Anterior cingulate cortex (tissue), 58 donors: ENCODE data around the gene TNKS2.
"Not testable (repeated sequence)": the region's sequence is repeated elsewhere in the genome, so short reads cannot be mapped to it uniquely, and the experiment has no call there.

ENCODE experiments used
- DNase-seq, 58 donors: peaks; one replicate each; lab custom pipeline; 2025; lab: John Stamatoyannopoulos, UW

The TNKS2 gene

GRCh38 chr10:91796331-91797047 is 1.7 kb upstream of the TNKS2 start:
- peak in 9 of 58 donors; percentile 2 to 22 (median 6) for DNase-seq

DNA sequence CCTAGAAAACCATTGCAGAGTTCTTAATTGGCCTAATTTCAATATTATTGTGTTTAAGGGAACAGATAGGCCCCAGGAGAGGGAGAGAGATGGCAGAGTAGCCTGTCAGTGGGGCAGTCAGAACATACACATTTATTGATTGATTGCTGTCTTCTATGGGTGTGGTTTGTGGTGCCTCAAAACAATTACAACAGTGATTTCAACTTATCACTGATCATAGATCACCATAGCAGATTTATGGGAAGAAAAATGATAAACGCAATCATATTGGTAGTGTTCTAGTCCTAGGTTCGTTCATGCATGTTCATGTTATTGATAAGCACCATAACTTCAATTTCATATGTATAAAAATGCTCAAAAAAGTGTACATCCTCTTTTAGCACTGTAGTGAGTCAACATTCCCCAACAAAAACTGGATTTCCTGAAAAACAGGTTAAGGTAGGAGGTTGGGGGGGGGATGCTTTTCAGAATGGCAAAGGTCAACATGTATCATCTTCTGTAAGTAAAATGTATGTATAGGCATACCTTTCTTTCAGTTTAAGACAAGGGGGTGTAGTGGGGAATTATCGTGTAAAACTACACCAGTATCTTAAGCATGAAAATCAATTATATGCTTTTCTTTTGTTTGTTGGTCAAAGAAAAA is 1.1 kb upstream of the TNKS2 start:
- no peak for DNase-seq

DNA sequence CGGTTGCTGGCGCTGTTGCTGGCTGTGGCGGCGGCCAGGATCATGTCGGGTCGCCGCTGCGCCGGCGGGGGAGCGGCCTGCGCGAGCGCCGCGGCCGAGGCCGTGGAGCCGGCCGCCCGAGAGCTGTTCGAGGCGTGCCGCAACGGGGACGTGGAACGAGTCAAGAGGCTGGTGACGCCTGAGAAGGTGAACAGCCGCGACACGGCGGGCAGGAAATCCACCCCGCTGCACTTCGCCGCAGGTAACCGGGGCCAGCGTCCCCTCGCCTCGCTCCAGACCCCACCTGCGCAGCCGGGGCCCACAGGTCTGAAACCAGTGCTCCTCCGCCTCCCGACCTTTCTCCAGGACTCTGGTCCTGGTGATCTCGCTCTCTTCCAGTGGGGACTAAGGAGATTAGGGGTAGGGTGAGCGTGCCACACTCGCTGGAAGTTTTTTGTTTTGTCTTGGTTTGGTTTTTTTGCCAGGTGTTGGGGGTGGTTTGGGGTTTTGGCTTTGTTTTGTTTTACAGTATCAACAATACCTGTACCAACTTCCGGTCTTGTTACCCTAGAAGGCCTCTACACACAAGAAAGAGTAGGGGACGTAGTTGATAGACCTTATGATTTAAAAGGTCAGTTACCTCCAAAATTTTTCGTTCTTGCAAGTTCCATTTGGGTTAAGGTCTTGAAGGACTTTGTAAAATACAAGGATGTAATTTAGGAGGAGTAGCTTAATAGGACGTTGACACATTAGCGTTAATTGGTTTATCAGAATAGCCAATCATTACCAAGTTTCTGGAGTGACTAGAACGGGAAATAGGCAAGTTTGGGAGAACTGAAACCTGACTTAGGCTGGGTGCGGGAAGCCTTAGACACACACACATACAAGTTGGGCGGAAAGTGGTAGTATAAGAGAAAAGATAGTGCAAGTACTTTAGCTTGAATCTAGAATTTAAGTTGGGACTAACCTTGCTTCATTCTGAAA is 704 bp downstream of the TNKS2 start:
- DNase-seq = peak in 16 of 58 donors; percentile 6 to 66 (median 48)

DNA sequence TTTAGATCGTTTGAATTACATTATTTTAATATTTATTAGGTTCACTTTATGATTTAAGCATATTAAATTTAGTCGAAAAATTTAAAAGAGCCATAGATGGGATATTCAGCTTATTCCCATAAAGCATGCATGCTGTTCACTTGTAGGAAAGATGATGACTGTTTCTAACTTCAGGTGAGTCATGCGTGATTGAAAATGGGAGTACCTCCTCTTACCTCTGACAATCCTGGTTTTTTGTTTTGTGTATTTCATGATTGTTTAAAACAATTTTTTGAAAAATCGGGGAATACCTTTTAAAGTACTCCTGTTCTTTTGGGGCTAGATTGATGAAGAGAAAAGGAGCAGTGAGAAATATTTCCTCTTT is 1.4 kb downstream of the TNKS2 start:
- no peak for DNase-seq

DNA sequence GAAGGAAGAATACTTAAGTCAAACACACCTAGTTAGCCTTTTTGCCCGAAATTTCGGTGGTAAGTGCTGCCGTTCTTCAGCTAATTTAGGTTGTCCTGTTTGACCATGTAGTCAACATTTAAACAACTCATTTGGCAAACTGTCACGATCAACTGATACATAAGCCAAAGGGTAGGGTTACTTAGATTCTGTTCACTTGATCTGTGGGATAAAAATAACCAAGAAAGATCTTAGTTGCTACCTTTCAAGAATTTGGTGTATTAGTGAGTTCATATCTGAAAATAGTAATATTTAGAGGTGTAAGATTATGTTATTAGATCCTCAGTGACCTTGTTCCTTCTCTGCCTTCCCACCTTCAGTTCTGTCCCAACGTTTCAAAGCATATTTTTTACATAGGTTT is 2.0 kb downstream of the TNKS2 start:
- no peak for DNase-seq

DNA sequence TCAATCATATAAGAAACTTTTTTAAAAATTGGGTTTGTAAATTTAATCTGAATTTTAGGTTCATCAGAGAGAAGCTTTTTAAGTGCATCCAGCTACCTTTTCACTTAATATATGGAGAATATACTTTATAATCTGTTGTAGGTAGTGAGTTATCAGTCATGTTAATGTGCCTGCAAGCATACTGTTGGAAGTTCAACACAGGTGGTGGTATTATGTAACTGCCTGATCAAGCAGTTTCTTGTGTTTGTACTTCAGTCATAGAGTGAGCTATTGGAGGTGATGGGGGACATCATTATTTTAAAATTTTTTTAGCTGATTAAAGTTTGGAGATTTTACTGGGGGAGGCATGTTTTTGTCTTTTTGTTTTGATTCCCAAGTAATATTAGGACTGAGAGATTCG is 2.5 kb downstream of the TNKS2 start:
- DNase-seq = no peak

GRCh38 chr10:91803386-91804125 is 5.3 kb downstream of the TNKS2 start:
- DNase-seq = no peak

DNA sequence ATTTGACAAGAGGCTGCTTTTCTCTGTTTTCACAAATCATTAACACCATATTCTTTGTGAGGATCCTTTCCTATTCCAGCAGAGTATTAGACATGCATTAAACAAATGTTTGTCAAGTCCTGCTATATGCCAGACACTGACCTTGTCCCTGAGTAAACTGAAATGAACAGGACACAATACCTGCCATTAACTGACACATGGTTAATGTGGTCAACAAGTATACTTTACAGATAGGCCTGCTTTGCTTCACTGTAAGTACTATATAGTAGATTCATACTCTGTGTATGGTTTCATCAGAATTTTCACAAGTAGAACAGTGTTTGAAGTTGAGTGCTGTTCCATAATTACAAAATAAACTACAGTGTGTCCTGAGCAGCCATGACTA is 5.9 kb downstream of the TNKS2 start:
- no peak for DNase-seq

- DNase-seq = no peak
Measured at GRCh38 chr10:91805110-91805838, 7.0 kb downstream of the TNKS2 start.

DNA sequence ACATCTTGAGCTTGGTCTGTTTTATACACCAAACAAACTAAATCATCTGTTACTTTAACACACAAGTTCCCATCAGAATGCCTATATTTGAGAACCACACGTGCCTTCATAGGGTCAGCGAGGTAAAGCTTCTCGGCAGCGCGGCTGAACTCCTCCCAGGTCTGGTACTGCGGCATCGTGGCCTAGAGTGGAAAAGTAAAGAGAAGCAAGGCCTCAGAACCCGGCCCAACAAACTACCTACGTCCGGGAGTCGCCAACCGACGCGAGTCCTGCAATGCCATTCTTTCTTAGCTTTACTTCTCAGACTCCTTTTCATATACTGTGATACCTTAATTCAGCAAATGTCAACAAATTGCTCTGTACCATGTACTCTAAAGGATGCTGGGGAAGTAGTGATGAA is 9.0 kb downstream of the TNKS2 start:
- DNase-seq = not testable (repeated sequence)

- DNase-seq = no peak
Measured at GRCh38 chr10:91813251-91813650, 15.0 kb downstream of the TNKS2 start.

DNA sequence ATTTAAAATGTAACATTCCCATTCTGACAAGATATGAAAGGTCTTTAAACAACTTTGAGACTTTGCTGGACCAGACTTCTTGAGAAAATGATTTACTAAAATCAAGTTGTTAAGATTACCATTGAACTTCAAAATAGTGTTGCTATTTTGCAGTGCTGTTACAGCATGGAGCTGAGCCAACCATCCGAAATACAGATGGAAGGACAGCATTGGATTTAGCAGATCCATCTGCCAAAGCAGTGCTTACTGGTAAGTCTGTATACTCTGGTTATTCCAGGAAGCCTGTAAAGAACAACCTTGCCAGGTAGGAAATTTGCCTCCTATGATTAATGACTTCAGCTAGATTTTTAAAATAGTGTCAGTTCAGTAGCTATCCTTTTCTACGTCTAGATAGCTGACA is 18.8 kb downstream of the TNKS2 start:
- DNase-seq = no peak

- DNase-seq = no peak
Measured at GRCh38 chr10:91820144-91820543, 21.9 kb downstream of the TNKS2 start.

- DNase-seq = no peak
Measured at GRCh38 chr10:91824076-91824475, 25.9 kb downstream of the TNKS2 start.

DNA sequence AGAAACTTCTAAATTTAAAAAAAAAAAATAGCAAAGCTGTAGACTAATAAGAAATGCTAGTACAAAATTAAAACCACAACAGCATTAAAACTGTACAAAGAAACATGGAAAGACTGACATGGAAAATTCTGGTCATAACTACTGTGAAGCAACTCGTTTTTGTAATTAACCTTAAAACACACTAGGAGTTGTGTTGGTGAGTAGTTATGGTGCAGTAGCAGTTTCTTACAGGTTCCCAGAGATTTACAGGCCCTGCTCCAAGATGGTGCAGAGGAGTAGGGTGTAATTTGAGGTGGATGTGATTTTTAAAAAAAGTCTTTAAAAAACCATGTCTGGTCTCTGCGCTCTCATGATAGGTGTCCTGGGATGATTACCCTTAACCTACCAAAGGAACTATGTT is 31.0 kb downstream of the TNKS2 start:
- no peak for DNase-seq

DNA sequence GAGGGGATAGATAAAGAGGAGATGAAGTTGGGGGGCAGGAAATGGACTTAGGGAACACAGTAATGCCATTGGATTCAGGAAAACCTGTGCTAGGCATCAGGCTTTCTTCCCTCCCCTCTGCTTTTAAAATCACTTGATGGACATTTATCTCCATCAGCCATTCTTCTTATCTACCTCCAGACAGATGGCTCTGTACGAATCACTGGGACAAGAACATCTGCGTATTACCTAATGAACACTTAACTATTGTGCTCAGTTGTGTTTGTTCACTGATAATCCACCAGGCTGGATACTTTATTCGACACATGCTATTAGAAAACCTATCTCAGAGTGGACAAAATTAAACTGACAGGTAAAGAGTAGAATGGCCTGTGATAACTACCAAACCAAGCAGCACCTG is 40.0 kb downstream of the TNKS2 start:
- DNase-seq = no peak

GRCh38 chr10:91843083-91843482 is 44.9 kb downstream of the TNKS2 start:
- DNase-seq = no peak

- DNase-seq = no peak
Measured at GRCh38 chr10:91856637-91857036, 58.4 kb downstream of the TNKS2 start.

DNA sequence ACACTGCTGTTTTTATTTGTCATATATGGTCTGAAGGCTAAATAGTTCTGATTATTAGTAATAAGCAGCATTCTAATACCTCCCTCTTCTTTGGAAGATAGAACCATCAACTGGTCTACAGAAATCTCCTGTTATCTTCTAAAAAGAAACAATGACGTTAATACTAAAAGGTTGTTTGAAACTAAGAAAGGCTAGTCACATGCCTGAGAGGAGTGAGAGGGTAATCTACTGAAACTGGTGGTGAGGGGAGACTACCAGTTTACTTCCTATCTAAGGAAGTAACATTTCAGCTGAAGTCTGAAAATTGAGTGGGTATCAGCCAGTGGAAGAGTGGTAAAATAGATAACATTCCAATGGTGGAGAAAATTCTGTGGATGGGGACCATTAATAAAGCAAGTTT is 62.7 kb downstream of the TNKS2 start:
- no peak for DNase-seq

GRCh38 chr10:91864099-91864498 is 65.9 kb downstream of the TNKS2 start:
- no peak for DNase-seq
